Erythroblast (primary cell): ENCODE data around the gene CPED1.
A peak's percentile ranks its signal among the peaks of the same experiment; 100 is the strongest.

Experiments
- DNase-seq, 2 experiments: peaks; one replicate each; lab custom pipeline; 2025; lab: John Stamatoyannopoulos, UW
- GATA1 ChIP-seq: IDR thresholded peaks from 2 replicates; pipeline ENCODE4 v1.6.1; 2011; ENCODE audit warnings: low read depth, mild to moderate bottlenecking, control low read depth, low read length, moderate library complexity
- POLR2A ChIP-seq: IDR thresholded peaks from 2 replicates; pipeline ENCODE4 v1.6.1; 2011; ENCODE audit warnings: mild to moderate bottlenecking, low read length

Gene CPED1

GRCh38 chr7:121126201-121126600 is 137.7 kb downstream of the CPED1 start:
- DNase-seq, result no peak
- no peak for TF ChIP-seq POLR2A
- TF ChIP-seq GATA1, result no peak

- DNase-seq, result peak; percentile 3 to 49
- no peak for TF ChIP-seq GATA1
- no peak for TF ChIP-seq POLR2A
These were observed 138.5 kb downstream of the CPED1 start for GRCh38 chr7:121126801-121127534.

GRCh38 chr7:121132940-121133339 is 144.4 kb downstream of the CPED1 start:
- DNase-seq, result no peak
- no peak for TF ChIP-seq GATA1
- no peak for TF ChIP-seq POLR2A

DNA sequence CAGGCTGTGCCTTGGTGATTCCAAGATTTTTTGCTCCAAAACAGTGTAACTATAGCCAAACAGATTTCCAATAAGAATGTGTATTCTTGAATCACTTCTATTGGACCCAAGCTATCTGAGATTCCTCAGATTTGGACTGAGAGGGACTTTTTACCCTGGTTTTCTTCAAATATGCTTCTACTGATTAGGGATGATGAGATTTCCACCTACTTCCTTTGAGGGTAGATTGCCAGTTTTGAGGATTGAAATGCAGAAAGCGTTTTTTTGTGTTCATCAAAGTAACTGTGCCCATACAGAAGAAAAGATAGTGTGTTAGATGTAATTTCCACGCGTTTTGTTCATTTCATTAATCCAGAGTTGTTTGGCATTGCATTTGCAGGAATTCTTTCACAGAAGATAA is 144.9 kb downstream of the CPED1 start:
- DNase-seq, result no peak
- no peak for TF ChIP-seq GATA1

- TF ChIP-seq GATA1, result no peak
- TF ChIP-seq POLR2A, result no peak
- peak in 1 of 2 experiments; percentile 69 for DNase-seq
These were observed 149.1 kb downstream of the CPED1 start for GRCh38 chr7:121137580-121137979.

DNA sequence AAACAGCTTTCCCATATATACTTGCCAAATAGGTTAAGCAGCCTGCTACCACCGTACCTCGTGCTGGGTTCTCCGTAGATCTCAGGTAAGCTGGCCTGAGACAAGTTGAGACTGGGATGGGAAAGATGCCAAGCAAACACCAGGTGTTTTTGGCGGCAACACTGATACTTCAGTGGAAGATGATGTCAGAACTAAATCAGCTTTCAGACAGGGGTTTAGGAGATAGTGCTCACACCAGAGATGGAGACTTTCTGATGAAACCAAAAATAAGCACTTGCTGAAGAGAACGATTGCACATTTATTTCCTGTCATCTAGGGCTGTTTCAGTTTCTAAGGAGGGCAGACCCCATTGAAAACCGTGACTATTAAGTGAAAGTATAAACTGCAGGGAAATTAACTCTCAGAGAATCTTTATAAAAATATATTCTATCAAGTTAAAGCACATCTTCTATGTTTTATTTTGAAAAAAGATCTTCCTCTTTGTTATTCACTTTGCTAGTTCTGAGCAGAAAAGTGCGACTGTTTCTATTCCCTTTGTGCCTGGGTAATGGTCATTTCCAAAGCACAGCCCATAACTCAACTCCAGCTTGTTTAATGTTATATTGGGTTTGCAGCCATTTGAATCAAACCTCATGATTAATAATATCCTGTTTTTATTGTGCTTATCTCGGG is 149.9 kb downstream of the CPED1 start:
- TF ChIP-seq POLR2A (no peak), GATA1 (no peak)
- peak; percentile 65 to 86 for DNase-seq

GRCh38 chr7:121139427-121139826 is 150.9 kb downstream of the CPED1 start:
- TF ChIP-seq GATA1 (no peak), POLR2A (no peak)
- DNase-seq, result peak in 1 of 2 experiments; percentile 26

DNA sequence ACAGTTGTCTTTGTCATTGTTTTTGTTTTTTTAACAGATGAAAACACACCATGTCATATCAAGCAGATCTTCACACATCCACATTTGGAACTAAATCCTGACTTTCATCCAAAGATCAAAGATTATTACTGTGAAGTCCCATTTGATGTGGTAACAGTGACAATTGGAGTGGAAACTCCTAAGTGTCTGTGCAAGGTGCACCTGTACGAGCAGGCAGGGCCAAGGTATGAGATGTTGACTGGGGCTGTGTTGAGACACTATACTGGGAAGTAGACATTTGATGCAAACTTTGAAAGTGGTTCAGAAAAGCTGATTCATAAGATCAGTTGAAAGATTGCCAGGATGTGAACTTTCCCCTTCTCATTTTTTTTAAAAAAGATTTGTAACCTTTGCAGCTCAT is 152.3 kb downstream of the CPED1 start:
- no peak for TF ChIP-seq GATA1
- TF ChIP-seq POLR2A, result no peak
- DNase-seq, result peak in 1 of 2 experiments; percentile 51

DNA sequence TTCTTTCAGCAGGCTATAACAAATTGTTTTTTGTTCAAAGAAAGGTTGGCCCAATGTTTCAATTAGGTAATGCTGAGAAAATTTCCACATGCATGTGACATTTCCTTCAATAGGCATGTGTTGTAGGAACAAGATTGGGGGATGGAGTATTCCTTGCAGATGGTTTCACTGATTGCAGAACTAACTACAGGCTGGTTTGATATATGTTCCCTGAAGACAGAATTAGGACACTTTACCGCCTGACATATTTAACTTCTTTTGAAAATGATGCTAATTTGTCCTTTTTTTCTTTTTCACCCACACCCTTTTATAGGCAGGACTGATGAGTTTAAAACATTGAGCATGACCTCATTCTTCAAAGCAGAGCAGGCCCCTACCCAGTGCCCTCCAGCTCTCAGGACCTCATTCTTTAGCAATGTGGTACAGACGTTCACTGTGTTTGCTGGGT is 163.3 kb downstream of the CPED1 start:
- no peak for DNase-seq
- no peak for TF ChIP-seq GATA1
- TF ChIP-seq POLR2A, result no peak

DNA sequence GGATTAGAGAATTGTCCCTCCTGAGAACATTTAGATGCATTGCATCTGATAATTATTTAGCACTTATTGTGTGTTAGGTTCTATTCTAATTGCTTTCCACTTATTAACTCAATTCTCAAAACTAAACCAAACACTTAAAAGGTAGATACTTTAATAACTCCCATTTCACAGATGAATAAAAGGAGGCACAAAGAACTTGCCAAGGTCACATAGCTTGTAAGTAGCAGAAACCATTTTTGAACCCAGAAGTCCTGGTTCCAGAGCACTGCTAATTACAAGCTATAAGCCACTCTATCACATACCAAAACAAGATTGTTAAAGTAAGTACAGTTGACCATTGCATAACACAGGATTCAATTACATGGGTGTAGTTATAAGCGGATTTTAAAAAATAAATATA is 164.9 kb downstream of the CPED1 start:
- TF ChIP-seq GATA1, result no peak
- DNase-seq, result no peak

DNA sequence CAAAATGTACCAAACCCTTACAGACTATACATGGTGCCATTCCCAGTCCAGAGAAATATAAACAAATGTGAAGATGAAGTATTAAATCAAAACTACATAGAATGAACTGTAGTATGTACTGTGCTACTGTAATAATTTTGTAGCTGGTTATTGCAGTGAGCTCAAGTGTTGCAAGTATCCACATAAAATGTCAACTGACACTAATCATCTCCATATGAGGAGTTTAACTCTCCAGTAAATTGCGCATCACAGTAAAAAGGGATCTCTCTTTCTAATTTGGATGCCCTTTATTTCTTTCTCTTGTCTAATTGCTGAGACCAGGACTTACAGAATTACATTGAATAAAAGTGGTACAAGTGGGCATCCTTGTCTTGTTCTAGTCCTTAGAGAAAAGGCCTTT is 165.5 kb downstream of the CPED1 start:
- no peak for DNase-seq
- no peak for TF ChIP-seq GATA1
- no peak for TF ChIP-seq POLR2A

DNA sequence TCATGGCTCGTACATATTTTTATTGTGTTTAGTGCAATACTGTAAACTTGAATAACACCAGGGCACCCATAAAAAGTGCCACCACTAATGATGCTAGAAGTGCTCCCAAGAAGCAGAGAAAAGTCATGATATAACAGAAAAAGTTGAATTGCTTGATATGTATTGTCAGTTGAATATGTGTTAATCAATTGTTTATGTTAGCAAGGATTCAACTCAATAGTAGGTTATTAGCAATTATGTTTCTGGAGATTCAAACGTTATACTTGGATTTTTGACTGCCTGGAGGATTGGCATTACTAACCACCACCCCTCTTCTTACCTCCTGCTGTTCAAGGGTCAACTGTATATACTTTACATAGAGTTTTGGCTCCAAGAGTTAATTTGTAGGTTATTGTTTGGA is 168.3 kb downstream of the CPED1 start:
- DNase-seq, result no peak
- no peak for TF ChIP-seq GATA1
- no peak for TF ChIP-seq POLR2A

- DNase-seq, result no peak
- no peak for TF ChIP-seq GATA1
- no peak for TF ChIP-seq POLR2A
These were observed 168.8 kb downstream of the CPED1 start for GRCh38 chr7:121157341-121157751.

DNA sequence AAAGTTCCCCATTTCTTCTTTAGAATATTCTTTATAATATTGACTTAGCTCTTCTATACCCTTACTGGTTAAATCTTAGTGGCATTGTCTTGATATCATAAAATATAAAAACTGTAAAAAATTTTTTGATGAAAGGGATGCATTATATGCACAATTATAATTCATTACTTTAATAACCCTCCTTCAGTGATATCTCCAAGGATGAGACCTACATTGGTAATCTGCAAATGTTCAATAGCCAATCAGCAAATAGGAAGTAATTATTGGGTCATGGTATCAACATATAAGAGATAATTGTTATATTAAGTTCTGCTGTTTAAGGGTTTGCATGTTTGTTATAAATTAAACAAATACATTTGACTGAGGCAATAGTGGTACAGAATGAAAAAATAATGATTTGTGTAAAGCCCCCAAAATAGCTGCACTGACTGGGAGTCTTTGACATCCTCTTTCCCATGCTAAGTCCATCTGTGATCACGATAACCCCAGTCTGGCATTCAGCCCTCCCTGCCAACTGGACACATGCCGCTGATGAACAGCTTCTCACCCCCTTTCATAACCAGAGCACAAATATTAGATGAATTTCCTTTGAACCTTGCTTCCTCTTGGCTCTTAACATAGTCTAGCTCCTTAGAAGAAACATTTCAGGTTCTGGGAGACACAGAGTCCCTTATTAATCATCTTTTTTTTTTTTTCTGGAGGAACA is 169.5 kb downstream of the CPED1 start:
- DNase-seq, result peak in 1 of 2 experiments; percentile 6
- TF ChIP-seq GATA1, result no peak
- TF ChIP-seq POLR2A, result no peak

GRCh38 chr7:121158665-121159064 is 170.2 kb downstream of the CPED1 start:
- TF ChIP-seq GATA1 (no peak), POLR2A (no peak)
- DNase-seq, result no peak
